Gastrocnemius medialis (tissue), 4 donors: ENCODE data around the gene ZNF660.

ENCODE experiments used
- POLR2A ChIP-seq, 2 donors: fragments of 450-650 bp; IDR thresholded peaks; one replicate each; pipeline ENCODE4 v1.6.1; 2017; ENCODE audit warnings: antibody characterized with exemption in 2 of 2, mild to moderate bottlenecking in 2 of 2, moderate library complexity in 2 of 2
- TF ChIP-seq, protein P1 (sequence below), 5 experiments: fragments of 450-650 bp in 3 of 5; fragments of 200-600 bp in 2 of 5; sonication (generic) in 2 of 5; IDR thresholded peaks in 4 of 5; conservative IDR thresholded peaks in 1 of 5; 1 replicate in 4 of 5; 2 replicates in 1 of 5; pipeline ENCODE4 v1.5.1; 2016 to 2019; ENCODE audit warnings: antibody characterized with exemption in 5 of 5, mild to moderate bottlenecking in 3 of 5, moderate library complexity in 3 of 5

DNA sequence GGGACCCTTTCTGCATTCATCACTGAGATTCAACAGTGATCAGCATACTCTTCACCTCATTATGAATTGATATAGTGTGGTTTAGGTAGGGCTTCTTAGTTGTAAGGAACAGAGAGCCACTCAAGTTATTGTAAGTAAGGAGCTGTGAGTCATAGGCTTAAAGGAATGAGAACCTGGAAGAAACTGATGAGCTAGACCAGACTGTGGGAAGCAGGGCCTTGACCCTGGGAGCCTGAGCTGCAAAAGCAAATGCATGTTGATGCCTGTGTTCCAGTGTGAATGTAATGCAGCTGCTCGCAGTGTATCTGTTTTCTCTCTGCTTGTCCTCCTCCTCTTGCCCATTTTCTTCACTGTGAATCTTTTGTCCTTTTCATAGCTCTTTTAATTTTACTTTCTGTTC, 16.2 kb upstream of the ZNF660 start:
- TF ChIP-seq, protein P1, sequence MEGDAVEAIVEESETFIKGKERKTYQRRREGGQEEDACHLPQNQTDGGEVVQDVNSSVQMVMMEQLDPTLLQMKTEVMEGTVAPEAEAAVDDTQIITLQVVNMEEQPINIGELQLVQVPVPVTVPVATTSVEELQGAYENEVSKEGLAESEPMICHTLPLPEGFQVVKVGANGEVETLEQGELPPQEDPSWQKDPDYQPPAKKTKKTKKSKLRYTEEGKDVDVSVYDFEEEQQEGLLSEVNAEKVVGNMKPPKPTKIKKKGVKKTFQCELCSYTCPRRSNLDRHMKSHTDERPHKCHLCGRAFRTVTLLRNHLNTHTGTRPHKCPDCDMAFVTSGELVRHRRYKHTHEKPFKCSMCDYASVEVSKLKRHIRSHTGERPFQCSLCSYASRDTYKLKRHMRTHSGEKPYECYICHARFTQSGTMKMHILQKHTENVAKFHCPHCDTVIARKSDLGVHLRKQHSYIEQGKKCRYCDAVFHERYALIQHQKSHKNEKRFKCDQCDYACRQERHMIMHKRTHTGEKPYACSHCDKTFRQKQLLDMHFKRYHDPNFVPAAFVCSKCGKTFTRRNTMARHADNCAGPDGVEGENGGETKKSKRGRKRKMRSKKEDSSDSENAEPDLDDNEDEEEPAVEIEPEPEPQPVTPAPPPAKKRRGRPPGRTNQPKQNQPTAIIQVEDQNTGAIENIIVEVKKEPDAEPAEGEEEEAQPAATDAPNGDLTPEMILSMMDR (IDR thresholded peaks at IDR 0.05 in 4 of 5, conservative IDR thresholded peaks at IDR 0.05 in 1 of 5) = no peak
- TF ChIP-seq POLR2A (IDR thresholded peaks at IDR 0.05) = no peak
